ENCODE data around the gene PFKL.
"Not testable (repeated sequence)": the region's sequence is repeated elsewhere in the genome, so short reads cannot be mapped to it uniquely, and the experiment has no call there.

The PFKL gene

GRCh38 chr21:44295163-44295573 lies 4.7 kb upstream of the PFKL start:
- no peak for DNase-seq

- no peak for DNase-seq
Observed at GRCh38 chr21:44295646-44296045, 4.2 kb upstream of the PFKL start.

GRCh38 chr21:44296103-44296519 lies 3.7 kb upstream of the PFKL start:
- no peak for DNase-seq

- no peak for DNase-seq
Observed at GRCh38 chr21:44296916-44297315, 2.9 kb upstream of the PFKL start.

GRCh38 chr21:44297525-44298290 lies 2.1 kb upstream of the PFKL start:
- DNase-seq, result peak; percentile 72

- no peak for DNase-seq
Observed at GRCh38 chr21:44298301-44298700, 1.6 kb upstream of the PFKL start.

- no peak for DNase-seq
Observed at GRCh38 chr21:44299085-44299457, 782 bp upstream of the PFKL start.

- DNase-seq, result peak; percentile 61
Observed at GRCh38 chr21:44300262-44300959, 558 bp downstream of the PFKL start.

GRCh38 chr21:44301141-44301540 lies 1.3 kb downstream of the PFKL start:
- DNase-seq, result no peak

GRCh38 chr21:44301961-44302406 lies 2.1 kb downstream of the PFKL start:
- no peak for DNase-seq

- DNase-seq, result not testable (repeated sequence)
Observed at GRCh38 chr21:44302573-44303401, 2.9 kb downstream of the PFKL start.

- no peak for DNase-seq
Observed at GRCh38 chr21:44303490-44303981, 3.7 kb downstream of the PFKL start.

GRCh38 chr21:44304011-44304616 lies 4.3 kb downstream of the PFKL start:
- no peak for DNase-seq

GRCh38 chr21:44304877-44305293 lies 5.0 kb downstream of the PFKL start:
- DNase-seq, result peak; percentile 55

- DNase-seq, result no peak
Observed at GRCh38 chr21:44305691-44306090, 5.8 kb downstream of the PFKL start.

GRCh38 chr21:44306936-44307704 lies 7.3 kb downstream of the PFKL start:
- DNase-seq, result no peak

GRCh38 chr21:44310628-44311507 lies 11.0 kb downstream of the PFKL start:
- DNase-seq, result no peak

- DNase-seq, result no peak
Observed at GRCh38 chr21:44312089-44312488, 12.2 kb downstream of the PFKL start.

- DNase-seq, result no peak
Observed at GRCh38 chr21:44312716-44313115, 12.9 kb downstream of the PFKL start.

- DNase-seq, result no peak
Observed at GRCh38 chr21:44313451-44313850, 13.6 kb downstream of the PFKL start.

GRCh38 chr21:44314128-44314527 lies 14.3 kb downstream of the PFKL start:
- DNase-seq, result no peak
